AG04450 (cell line): Measurements from ENCODE around the gene CLBA1. TPM values are rescaled to one million over a fixed set of nuclear protein-coding genes. Genes with fewer than 3 reads are reported as not detected.

Experiments
- CTCF ChIA-PET: fragments of 300-600, 350-600 bp; formaldehyde crosslinking; extraction: SDS; loops from one replicate; lab custom pipeline; 2022; ENCODE audit warnings: antibody characterized with exemption, inconsistent platforms; lab: Charles Lee
- POLR2A ChIA-PET: fragments of 350-600 bp; formaldehyde crosslinking; extraction: SDS; loops from one replicate; lab custom pipeline; 2021; ENCODE audit warnings: antibody characterized with exemption, inconsistent platforms; lab: Yijun Ruan, JAX
- DNase-seq: peaks from one replicate; pipeline ENCODE4 v3.0.0-alpha.2; 2011; ENCODE audit warnings: low read depth, low spot score
- H3K27ac ChIP-seq: one replicate; pipeline ENCODE4 v1.5.1; 2012; ENCODE audit warnings: low read depth, low read length, control low read depth
- H3K27me3 ChIP-seq: one replicate; pipeline ENCODE4 v1.6.0; 2012; ENCODE audit warnings: low read length; ENCODE audit not compliant: control insufficient read depth, insufficient read depth
- H3K4me3 ChIP-seq: 2 replicates; pipeline ENCODE4 v1.5.1; 2011; ENCODE audit warnings: mild to moderate bottlenecking, low read depth, low read length, control low read depth
- H3K9me3 ChIP-seq: 2 replicates; pipeline ENCODE4 v1.5.1; 2012; ENCODE audit warnings: low read length; ENCODE audit not compliant: control insufficient read depth, insufficient read depth
- polyA plus RNA-seq: library from polyadenylated mRNA; depleted of rRNA; stranded (reverse); fragments of >200 nt; gene quantifications from 2 replicates; pipeline ENCODE4 v1.2.3, GENCODE V29; 2011
- TF ChIP-seq, protein P1 (sequence below): IDR thresholded peaks from 2 replicates; pipeline ENCODE4 v1.5.1; 2011; ENCODE audit warnings: low read depth, low read length, control low read depth, inconsistent platforms

The CLBA1 gene
- polyA plus RNA-seq, 1 experiment: 4.6 TPM

DNA sequence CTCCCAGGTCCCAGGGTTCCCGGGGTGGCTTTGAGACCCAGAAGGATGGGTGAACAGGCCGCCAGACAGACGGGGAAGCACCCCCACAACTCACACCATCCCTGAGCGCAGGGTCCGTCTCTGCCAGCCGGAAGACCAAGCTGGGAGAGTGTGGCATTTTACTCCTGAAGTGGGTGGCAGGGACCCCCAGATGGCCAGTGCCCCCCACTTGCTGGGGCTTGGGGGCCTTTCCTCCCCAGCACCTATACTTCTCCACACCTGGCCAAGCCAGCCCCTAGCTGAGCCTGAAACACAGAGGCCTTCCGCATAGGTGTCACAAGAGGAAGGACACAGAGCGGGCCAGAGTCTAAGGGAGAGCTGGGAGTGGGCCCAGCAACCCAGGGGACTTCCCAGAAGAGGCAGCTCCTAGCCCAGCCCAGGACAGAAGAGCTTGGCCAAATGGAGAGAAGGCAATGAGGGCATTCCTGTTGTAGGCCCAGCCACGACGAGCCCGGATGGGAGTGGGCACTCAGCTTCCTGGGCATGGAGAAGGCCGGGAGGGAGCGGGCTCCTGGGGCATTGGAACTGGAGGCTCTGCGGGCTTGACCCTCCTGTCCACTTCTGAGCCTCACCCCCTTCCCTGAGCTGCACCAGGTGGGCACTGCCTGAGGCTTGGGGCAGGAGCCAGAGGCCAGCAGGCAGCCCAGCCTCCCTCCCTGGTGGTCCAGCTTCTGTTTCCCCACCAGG is 10.8 kb upstream of the CLBA1 start:
- ChIA-PET CTCF (interaction anchor here (0.7 to 6.2 kb wide), 19 partner anchors 10 to 307 kb away, joined by 3 to 127 read pairs (median 4); partner anchors contain the start of gene CLBA1), POLR2A (interaction anchor here (1.2 kb wide), 1 partner anchor 46 kb away, joined by 7 read pairs; the partner anchor contains the start of gene CDCA4)
- Histone ChIP-seq H3K27me3 (no peaks in the 10 kb centered on the region), H3K9me3 (no peaks in the 10 kb centered on the region; the same call in 1 of the 2 replicates), H3K4me3 (no peak overlapping the region), H3K27ac (peak overlapping the region; percentile 91)
- no peak for DNase-seq
- TF ChIP-seq, protein P1, sequence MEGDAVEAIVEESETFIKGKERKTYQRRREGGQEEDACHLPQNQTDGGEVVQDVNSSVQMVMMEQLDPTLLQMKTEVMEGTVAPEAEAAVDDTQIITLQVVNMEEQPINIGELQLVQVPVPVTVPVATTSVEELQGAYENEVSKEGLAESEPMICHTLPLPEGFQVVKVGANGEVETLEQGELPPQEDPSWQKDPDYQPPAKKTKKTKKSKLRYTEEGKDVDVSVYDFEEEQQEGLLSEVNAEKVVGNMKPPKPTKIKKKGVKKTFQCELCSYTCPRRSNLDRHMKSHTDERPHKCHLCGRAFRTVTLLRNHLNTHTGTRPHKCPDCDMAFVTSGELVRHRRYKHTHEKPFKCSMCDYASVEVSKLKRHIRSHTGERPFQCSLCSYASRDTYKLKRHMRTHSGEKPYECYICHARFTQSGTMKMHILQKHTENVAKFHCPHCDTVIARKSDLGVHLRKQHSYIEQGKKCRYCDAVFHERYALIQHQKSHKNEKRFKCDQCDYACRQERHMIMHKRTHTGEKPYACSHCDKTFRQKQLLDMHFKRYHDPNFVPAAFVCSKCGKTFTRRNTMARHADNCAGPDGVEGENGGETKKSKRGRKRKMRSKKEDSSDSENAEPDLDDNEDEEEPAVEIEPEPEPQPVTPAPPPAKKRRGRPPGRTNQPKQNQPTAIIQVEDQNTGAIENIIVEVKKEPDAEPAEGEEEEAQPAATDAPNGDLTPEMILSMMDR: no peak

DNA sequence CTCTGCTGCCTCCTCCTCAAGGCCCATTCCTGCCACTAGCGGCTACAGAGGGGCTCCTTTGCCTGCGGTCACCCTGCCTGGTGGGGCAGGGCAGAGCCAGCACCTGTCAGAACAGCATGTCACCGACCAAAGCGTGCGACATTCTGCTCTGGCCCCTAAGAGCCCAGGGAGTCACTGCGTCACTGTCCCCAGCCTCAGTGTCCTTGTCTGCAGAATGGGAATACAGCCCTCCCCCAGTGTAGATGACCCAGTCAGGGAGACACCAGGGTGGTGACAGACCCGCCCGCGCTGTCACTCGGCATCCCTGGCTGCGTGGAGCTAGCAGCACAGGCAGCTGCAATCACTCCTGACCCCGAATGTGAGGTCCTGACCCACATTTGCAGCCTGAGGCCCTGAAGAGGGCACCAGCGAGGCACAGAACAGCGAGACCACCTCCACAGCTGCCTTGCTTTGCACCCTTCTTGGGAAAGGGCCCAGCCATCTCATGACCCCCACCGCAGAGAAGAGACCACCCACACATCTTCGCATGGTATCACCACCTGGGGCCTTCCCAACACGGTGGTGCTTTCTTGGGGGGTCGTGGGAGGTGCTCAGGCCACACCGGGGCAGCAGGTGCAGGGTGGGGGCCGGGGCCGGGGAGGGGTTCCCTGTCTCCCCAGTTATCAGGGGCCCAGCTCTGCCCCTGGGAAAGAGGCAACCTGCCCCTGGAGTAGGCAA is 9.9 kb upstream of the CLBA1 start:
- Histone ChIP-seq H3K9me3 (no peaks in the 10 kb centered on the region; the same call in 1 of the 2 replicates), H3K27me3 (no peaks in the 10 kb centered on the region), H3K4me3 (no peak overlapping the region), H3K27ac (no peak overlapping the region)
- ChIA-PET POLR2A (no interaction called here), CTCF (interaction anchor here (0.6 to 6.2 kb wide), 27 partner anchors 9 to 420 kb away, joined by 3 to 127 read pairs (median 4); partner anchors contain the start of gene CLBA1)
- TF ChIP-seq, protein P1: no peak
- no peak for DNase-seq

DNA sequence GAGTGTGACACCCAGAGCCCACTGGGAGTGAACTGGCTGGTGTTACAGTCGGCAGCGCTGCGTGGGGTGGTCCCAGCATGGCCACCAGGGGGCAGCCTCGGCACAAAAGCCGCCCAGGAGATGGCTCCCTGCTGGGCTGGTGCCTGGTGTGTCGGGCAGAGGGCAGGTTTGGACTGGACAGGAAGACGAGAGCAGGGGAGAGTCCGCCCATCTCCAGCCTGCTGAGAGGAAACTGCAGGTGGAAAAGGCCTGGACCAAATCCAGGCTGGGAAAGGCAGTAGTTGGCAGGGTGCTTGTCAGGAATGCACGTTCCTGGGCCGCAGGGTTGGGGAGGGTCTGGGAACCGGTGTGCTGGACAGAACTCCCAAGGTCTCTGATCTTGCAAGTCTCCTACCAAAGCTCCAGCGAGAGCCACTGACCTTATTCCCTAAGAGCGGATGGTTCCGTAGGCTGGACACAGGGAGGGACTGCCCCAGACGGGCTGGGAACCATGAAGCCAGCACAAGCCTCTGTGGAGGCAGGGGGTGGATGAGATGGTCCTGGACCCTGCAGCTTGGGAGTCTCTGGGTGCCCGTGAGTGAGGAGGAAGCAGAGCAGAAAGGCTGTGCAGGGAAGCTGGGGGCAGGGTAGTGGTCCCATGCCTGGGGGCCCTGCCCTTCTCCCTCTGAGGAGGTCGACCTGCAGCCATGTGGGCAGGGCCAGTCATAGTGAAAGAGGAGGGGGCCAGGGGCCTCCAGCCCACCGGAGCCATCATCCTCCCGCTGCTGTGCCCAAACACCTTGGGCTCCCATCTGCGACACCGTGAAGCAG is 9.2 kb upstream of the CLBA1 start:
- ChIA-PET CTCF (interaction anchor here (0.6 to 6.2 kb wide), 20 partner anchors 8 to 420 kb away, joined by 3 to 127 read pairs (median 4); partner anchors contain the start of gene CLBA1), POLR2A (no interaction called here)
- H3K27ac ChIP-seq: no peak overlapping the region
- no peak overlapping the region for H3K4me3 ChIP-seq
- H3K9me3 ChIP-seq: no peaks in the 10 kb centered on the region; the same call in 1 of the 2 replicates
- TF ChIP-seq, protein P1: peak; percentile 92
- peak; percentile 46 for DNase-seq
- H3K27me3 ChIP-seq: no peaks in the 10 kb centered on the region

DNA sequence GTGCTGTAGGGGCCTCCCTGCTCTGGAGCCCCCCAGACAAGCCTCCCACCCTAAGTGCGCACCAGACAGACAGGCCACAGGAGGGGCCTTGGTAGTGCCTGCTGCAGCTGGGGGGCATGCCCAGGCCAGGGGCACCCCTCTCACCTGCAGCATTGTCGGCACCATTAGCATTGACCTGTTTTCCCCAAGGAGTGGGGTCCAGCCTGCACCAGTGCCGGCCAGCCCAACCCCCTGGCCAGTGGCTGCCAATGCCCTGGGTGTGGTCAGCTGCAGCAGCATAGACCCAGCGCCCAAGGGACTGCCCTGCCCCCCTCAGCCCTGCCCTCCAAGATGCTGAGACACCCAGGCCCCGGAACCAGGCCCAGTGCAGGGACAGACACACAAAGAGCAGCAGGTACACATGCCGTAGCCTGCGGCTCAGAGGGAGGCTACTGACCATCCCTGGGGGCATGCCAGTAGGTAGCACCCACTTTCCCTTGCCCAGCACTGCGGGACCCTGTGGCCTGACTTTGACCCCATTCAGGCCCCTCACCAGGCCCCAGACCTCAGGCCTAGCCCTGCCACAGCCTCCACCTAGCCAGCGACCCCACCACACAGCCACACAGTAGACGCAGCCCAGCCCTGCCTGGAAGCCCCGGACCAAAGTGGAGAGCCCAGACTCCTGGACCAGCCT is 8.4 kb upstream of the CLBA1 start:
- Histone ChIP-seq H3K4me3 (peak overlapping the region; percentile 58), H3K9me3 (no peaks in the 10 kb centered on the region; the same call in 1 of the 2 replicates), H3K27ac (no peak overlapping the region), H3K27me3 (no peaks in the 10 kb centered on the region)
- ChIA-PET POLR2A (no interaction called here), CTCF (interaction anchor here (1.3 to 6.2 kb wide), 3 partner anchors 7 to 69 kb away, joined by 3 to 127 read pairs (median 16); no protein-coding TSS in a partner anchor)
- TF ChIP-seq, protein P1: no peak
- no peak for DNase-seq
